GM12865 (cell line): ENCODE results near the gene VWA1.
A peak's percentile ranks its signal among the peaks of the same experiment; 100 is the strongest.
"Not testable (repeated sequence)": the region's sequence is repeated elsewhere in the genome, so short reads cannot be mapped to it uniquely, and the experiment has no call there.

Experiments used
- DNase-seq: peaks from one replicate; pipeline ENCODE4 v3.0.0; 2010; ENCODE audit warnings: low read depth
- H3K4me3 ChIP-seq: 2 replicates; pipeline ENCODE4 v1.5.1; 2011; ENCODE audit warnings: mild to moderate bottlenecking, low read depth, low read length, control low read depth
- TF ChIP-seq, protein P1 (sequence below): IDR thresholded peaks from 2 replicates; pipeline ENCODE4 v1.5.1; 2011; ENCODE audit warnings: low read length, control low read depth, low read depth, inconsistent platforms; ENCODE audit not compliant: insufficient read depth; ENCODE audit errors: missing control alignments

Gene VWA1

GRCh38 chr1:1440262-1441001, 4.9 kb downstream of the VWA1 start:
- TF ChIP-seq, protein P1, sequence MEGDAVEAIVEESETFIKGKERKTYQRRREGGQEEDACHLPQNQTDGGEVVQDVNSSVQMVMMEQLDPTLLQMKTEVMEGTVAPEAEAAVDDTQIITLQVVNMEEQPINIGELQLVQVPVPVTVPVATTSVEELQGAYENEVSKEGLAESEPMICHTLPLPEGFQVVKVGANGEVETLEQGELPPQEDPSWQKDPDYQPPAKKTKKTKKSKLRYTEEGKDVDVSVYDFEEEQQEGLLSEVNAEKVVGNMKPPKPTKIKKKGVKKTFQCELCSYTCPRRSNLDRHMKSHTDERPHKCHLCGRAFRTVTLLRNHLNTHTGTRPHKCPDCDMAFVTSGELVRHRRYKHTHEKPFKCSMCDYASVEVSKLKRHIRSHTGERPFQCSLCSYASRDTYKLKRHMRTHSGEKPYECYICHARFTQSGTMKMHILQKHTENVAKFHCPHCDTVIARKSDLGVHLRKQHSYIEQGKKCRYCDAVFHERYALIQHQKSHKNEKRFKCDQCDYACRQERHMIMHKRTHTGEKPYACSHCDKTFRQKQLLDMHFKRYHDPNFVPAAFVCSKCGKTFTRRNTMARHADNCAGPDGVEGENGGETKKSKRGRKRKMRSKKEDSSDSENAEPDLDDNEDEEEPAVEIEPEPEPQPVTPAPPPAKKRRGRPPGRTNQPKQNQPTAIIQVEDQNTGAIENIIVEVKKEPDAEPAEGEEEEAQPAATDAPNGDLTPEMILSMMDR: no peak
- no peak overlapping the region for H3K4me3 ChIP-seq
- DNase-seq: no peak

- TF ChIP-seq, protein P1: peak; percentile 92
- H3K4me3 ChIP-seq: no peak overlapping the region
- peak; percentile 60 for DNase-seq
Measured at GRCh38 chr1:1441002-1441888, 5.8 kb downstream of the VWA1 start.

- TF ChIP-seq, protein P1: no peak
- no peak overlapping the region for H3K4me3 ChIP-seq
- DNase-seq: no peak
Measured at GRCh38 chr1:1442069-1442770, 6.7 kb downstream of the VWA1 start.

DNA sequence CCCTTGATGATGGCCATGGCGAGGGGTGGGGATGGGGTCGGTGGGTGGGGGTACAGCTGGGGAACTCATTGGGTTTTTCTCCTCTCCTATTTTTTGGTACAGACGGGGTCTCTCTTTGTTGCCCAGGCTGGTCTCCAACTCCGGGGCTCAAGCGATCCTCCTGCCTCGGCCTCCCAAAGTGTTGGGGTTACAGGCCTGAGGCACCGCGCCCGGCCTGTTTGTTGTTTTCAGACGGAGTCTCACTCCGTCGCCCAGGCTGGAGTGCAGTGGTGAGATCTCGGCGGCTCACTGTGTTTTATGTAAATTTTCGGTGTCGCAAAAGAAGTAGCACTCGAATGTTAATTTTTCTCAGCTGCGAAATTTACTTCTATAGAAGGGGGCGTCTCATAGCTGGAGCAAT, 11.1 kb downstream of the VWA1 start:
- not testable (repeated sequence) for H3K4me3 ChIP-seq, DNase-seq

- TF ChIP-seq, protein P1: no peak
- no peak for DNase-seq
- no peak within 1 kb of the TSS for H3K4me3 ChIP-seq
Measured at GRCh38 chr1:1449099-1449739, 13.7 kb downstream of the VWA1 start, which contains the start of gene ATAD3C. Gene ATAD3C (plus strand): TSS chr1:1449689. CDS start chr1:1450684, 995 bp downstream.

- DNase-seq, H3K4me3 ChIP-seq: not testable (repeated sequence)
Measured at GRCh38 chr1:1450616-1451015, 15.1 kb downstream of the VWA1 start.

GRCh38 chr1:1451696-1452364, 16.3 kb downstream of the VWA1 start:
- TF ChIP-seq, protein P1: no peak
- H3K4me3 ChIP-seq: no peak overlapping the region
- no peak for DNase-seq

GRCh38 chr1:1452365-1452739, 16.9 kb downstream of the VWA1 start:
- DNase-seq, H3K4me3 ChIP-seq: not testable (repeated sequence)
